Stomach (tissue), 9 donors: ENCODE measurements around the gene RREB1. TPM values are rescaled to one million over a fixed set of nuclear protein-coding genes. Genes with fewer than 3 reads are reported as not detected.

Experiments used
- DNase-seq, 2 donors: peaks; one replicate each; pipeline versions ENCODE4 v3.0.0 to v3.0.0-alpha.2; 2013 to 2019
- H3K27ac ChIP-seq, 5 donors: fragments of 200-600 bp in 4 of 5; sonication (generic) in 4 of 5; one replicate each; pipeline ENCODE4 v1.5.1; 2013 to 2019; ENCODE audit warnings: mild to moderate bottlenecking in 1 of 5, moderate library complexity in 1 of 5
- H3K27me3 ChIP-seq, 3 donors: fragments of 200-600 bp; sonication (generic); one replicate each; pipeline ENCODE4 v1.5.1; 2017 to 2019; ENCODE audit warnings: mixed run types in 1 of 3
- H3K36me3 ChIP-seq, 4 donors: fragments of 200-600 bp; sonication (generic); 1 replicate in 3 of 4; 2 replicates in 1 of 4; pipeline ENCODE4 v1.5.1; 2016 to 2019
- H3K4me1 ChIP-seq, 4 donors: fragments of 200-600 bp; sonication (generic); one replicate each; pipeline ENCODE4 v1.5.1; 2016 to 2019
- H3K4me3 ChIP-seq, 4 donors: fragments of 200-600 bp; sonication (generic) in 3 of 4; one replicate each; pipeline ENCODE4 v1.5.1; 2016 to 2019; ENCODE audit warnings: mild to moderate bottlenecking in 1 of 4
- H3K9me3 ChIP-seq, 4 donors: fragments of 200-600 bp; sonication (generic); one replicate each; pipeline ENCODE4 v1.5.1; 2016 to 2019
- CTCF ChIP-seq, 7 experiments: fragments of 450-650 bp in 4 of 7; fragments of 200-600 bp in 3 of 7; sonication (generic) in 3 of 7; IDR thresholded peaks; one replicate each; pipeline ENCODE4 v1.5.1; 2016 to 2019; ENCODE audit warnings: antibody characterized with exemption in 7 of 7, control low read depth in 2 of 7, mild to moderate bottlenecking in 1 of 7
- EP300 ChIP-seq: sonication (generic); formaldehyde crosslinking; IDR thresholded peaks from one replicate; pipeline ENCODE4 v1.6.1; 2017; ENCODE audit warnings: antibody characterized with exemption
- POLR2A ChIP-seq, 4 donors: fragments of 450-650 bp; IDR thresholded peaks; one replicate each; pipeline ENCODE4 v1.6.1; 2016; ENCODE audit warnings: antibody characterized with exemption in 4 of 4, control low read depth in 2 of 4, mild to moderate bottlenecking in 1 of 4, moderate library complexity in 1 of 4
- POLR2AphosphoS5 ChIP-seq, 3 donors: sonication (generic); formaldehyde crosslinking; IDR thresholded peaks; one replicate each; pipeline ENCODE4 v1.6.1; 2016; ENCODE audit warnings: antibody characterized with exemption in 3 of 3
- WGBS, 5 donors: extraction: QIAGEN DNeasy Blood & Tissue Kit in 3 of 5; methylation state at CpG; one replicate each; pipeline versions ENCODE4 v1.1.5 to v1.1.7; 2013 to 2018; 5-methylcytosine and 5-hydroxymethylcytosine counted together
- intact Hi-C: fragments of 100-400 bp; cut with DNase I; formaldehyde crosslinking; loops from one replicate; pipeline ENCODE4 v1.15.1; 2023; ENCODE audit warnings: low total_unique reads
- polyA plus RNA-seq, 3 donors: library from polyadenylated mRNA; stranded (reverse); fragments of 200-250 nt; gene quantifications; one replicate each; pipeline ENCODE4 v1.2.3, GENCODE V29; 2013
- total RNA-seq, 5 donors: library from RNA; depleted of rRNA; stranded (reverse); fragments of >200 nt; gene quantifications; one replicate each; pipeline versions ENCODE4 v1.1.0 to v1.2.3, GENCODE V29; 2014 to 2016
- donor health status: healthy with polysubstance abuse.
- donor health status: Bipolar disorder and iron deficiency.
- donor health status: healthy.

The RREB1 gene
- total and polyA plus RNA-seq, 8 donors, result 4.0 to 125 (median 45.3) TPM

GRCh38 chr6:7292596-7293255 lies 185.0 kb downstream of the RREB1 start:
- intact Hi-C loops, result no loop called here
- TF ChIP-seq POLR2A (IDR thresholded peaks at IDR 0.05) (no peak), CTCF (IDR thresholded peaks at IDR 0.05) (no peak), POLR2AphosphoS5 (IDR thresholded peaks at IDR 0.05) (no peak), EP300 (no peak)
- Histone ChIP-seq H3K4me3 (no peak overlapping the region), H3K27ac (no peak overlapping the region), H3K27me3 (no peaks in the 10 kb centered on the region), H3K4me1 (no peaks in the 10 kb centered on the region), H3K9me3 (no peaks in the 10 kb centered on the region), H3K36me3 (peaks cover 35 to 100% (median 99%) of the 10 kb centered on the region in 4 donors)
- no peak for DNase-seq
- WGBS, 5 donors, result 84 to 89% (median 85%) methylated on average over 6 of the region's 6 CpGs

- intact Hi-C loops, result no loop called here
- no peak overlapping the region for H3K4me3 ChIP-seq
- no peaks in the 10 kb centered on the region for H3K27me3 ChIP-seq
- H3K27ac ChIP-seq, result no peak overlapping the region
- peaks cover 0 to 6% (median 3%) of the 10 kb centered on the region in 4 donors for H3K4me1 ChIP-seq
- peaks cover 52 to 100% (median 99%) of the 10 kb centered on the region in 4 donors for H3K36me3 ChIP-seq
- no peaks in the 10 kb centered on the region for H3K9me3 ChIP-seq
- 88 to 94% (median 90%) methylated on average over 3 of the region's 3 CpGs for WGBS, 5 donors
- DNase-seq, result no peak
- TF ChIP-seq EP300 (no peak), POLR2A (IDR thresholded peaks at IDR 0.05) (no peak), CTCF (IDR thresholded peaks at IDR 0.05) (no peak), POLR2AphosphoS5 (IDR thresholded peaks at IDR 0.05) (no peak)
Observed at GRCh38 chr6:7295916-7296315, 188.2 kb downstream of the RREB1 start.

GRCh38 chr6:7296602-7297001 lies 188.8 kb downstream of the RREB1 start:
- Histone ChIP-seq H3K36me3 (peaks cover 59 to 100% (median 99%) of the 10 kb centered on the region in 4 donors), H3K9me3 (no peaks in the 10 kb centered on the region), H3K4me3 (no peak overlapping the region), H3K27ac (no peak overlapping the region), H3K4me1 (peaks cover 7 to 13% (median 9%) of the 10 kb centered on the region in 4 donors), H3K27me3 (no peaks in the 10 kb centered on the region)
- TF ChIP-seq POLR2A (IDR thresholded peaks at IDR 0.05) (no peak), EP300 (no peak), POLR2AphosphoS5 (IDR thresholded peaks at IDR 0.05) (no peak), CTCF (IDR thresholded peaks at IDR 0.05) (no peak)
- DNase-seq, result no peak
- WGBS, 5 donors, result 90 to 97% (median 94%) methylated on average over 2 of the region's 2 CpGs
- intact Hi-C loops, result no loop called here

GRCh38 chr6:7298113-7298512 lies 190.4 kb downstream of the RREB1 start:
- TF ChIP-seq EP300 (no peak), POLR2AphosphoS5 (IDR thresholded peaks at IDR 0.05) (no peak), POLR2A (IDR thresholded peaks at IDR 0.05) (no peak), CTCF (IDR thresholded peaks at IDR 0.05) (no peak)
- WGBS, 5 donors, result 91 to 97% (median 94%) methylated on average over 1 of the region's 1 CpG
- DNase-seq, result no peak
- Histone ChIP-seq H3K4me1 (peaks cover 8 to 16% (median 11%) of the 10 kb centered on the region in 4 donors), H3K9me3 (no peaks in the 10 kb centered on the region), H3K36me3 (peaks cover 67 to 100% (median 99%) of the 10 kb centered on the region in 4 donors), H3K4me3 (no peak overlapping the region), H3K27ac (no peak overlapping the region), H3K27me3 (no peaks in the 10 kb centered on the region)
- intact Hi-C loops, result no loop called here
